Caco-2 (cell line): ENCODE measurements around the gene OIP5. TPM values are rescaled to one million over a fixed set of nuclear protein-coding genes. Genes with fewer than 3 reads are reported as not detected.

Source experiments
- BruUV-seq: library from RNA; stranded (reverse); fragments of 400-500 nt; replicated peaks from 2 replicates; lab custom pipeline; 2021; lab: Mats Ljungman, UMichigan
- CTCF ChIA-PET: fragments of 300-600 bp; sonication (Branson Sonifier 250); formaldehyde crosslinking; loops from one replicate; lab custom pipeline; 2022; ENCODE audit warnings: antibody characterized with exemption; lab: Charles Lee
- POLR2A ChIA-PET: fragments of 300-600 bp; sonication (Branson Sonifier 250); formaldehyde crosslinking; loops from one replicate; lab custom pipeline; 2022; ENCODE audit warnings: antibody characterized with exemption; lab: Charles Lee
- DNase-seq, 2 experiments: peaks; one replicate each; pipeline versions ENCODE4 v3.0.0 to v3.0.0-alpha.2; 2020 to 2022
- H3K27me3 ChIP-seq: replicated peaks from 2 replicates; pipeline ENCODE4 v1.6.0; 2011; ENCODE audit warnings: low read length; ENCODE audit not compliant: control insufficient read depth, insufficient read depth
- H3K36me3 ChIP-seq: 2 replicates; pipeline ENCODE4 v1.5.1; 2011; ENCODE audit warnings: low read length; ENCODE audit not compliant: control insufficient read depth, insufficient read depth
- H3K4me1 ChIP-seq: fragments of 250-450 bp; sonication (Bioruptor Pico); 2 replicates; pipeline ENCODE4 v1.5.1; 2020; ENCODE audit warnings: mild to moderate bottlenecking
- H3K4me3 ChIP-seq: 2 replicates; pipeline ENCODE4 v1.5.1; 2011; ENCODE audit warnings: low read depth, mild to moderate bottlenecking, control low read depth, low read length
- H3K9me3 ChIP-seq: fragments of 250-450 bp; sonication (Bioruptor Pico); 2 replicates; pipeline ENCODE4 v1.5.1; 2020; ENCODE audit warnings: mild to moderate bottlenecking, moderate library complexity
- H3K27ac Mint-ChIP-seq: one replicate; pipeline ENCODE4 v1.8.0; 2022; ENCODE audit warnings: mixed read lengths; ENCODE audit not compliant: unreplicated experiment
- H3K27me3 Mint-ChIP-seq: one replicate; pipeline ENCODE4 v1.8.0; 2022; ENCODE audit warnings: mixed read lengths; ENCODE audit not compliant: insufficient read depth, unreplicated experiment
- H3K36me3 Mint-ChIP-seq: one replicate; pipeline ENCODE4 v1.8.0; 2022; ENCODE audit warnings: mild to moderate bottlenecking, mixed read lengths; ENCODE audit not compliant: insufficient read depth, unreplicated experiment
- H3K4me1 Mint-ChIP-seq: one replicate; pipeline ENCODE4 v1.8.0; 2022; ENCODE audit warnings: low read depth, mixed read lengths; ENCODE audit not compliant: unreplicated experiment
- H3K4me3 Mint-ChIP-seq: one replicate; pipeline ENCODE4 v1.8.0; 2022; ENCODE audit warnings: mild to moderate bottlenecking, moderate library complexity, mixed read lengths; ENCODE audit not compliant: unreplicated experiment
- H3K9me3 Mint-ChIP-seq: one replicate; pipeline ENCODE4 v1.8.0; 2022; ENCODE audit warnings: mixed read lengths; ENCODE audit not compliant: unreplicated experiment
- CTCF ChIP-seq, 2 experiments: fragments of 200-600 bp in 1 of 2; IDR thresholded peaks; 1 replicate in 1 of 2; 2 replicates in 1 of 2; pipeline versions ENCODE4 v1.5.1 to v1.8.0; 2011 to 2022; ENCODE audit warnings: antibody characterized with exemption in 1 of 2, control low read depth in 1 of 2, inconsistent platforms in 1 of 2, low read depth in 1 of 2, low read length in 1 of 2, mild to moderate bottlenecking in 1 of 2, moderate library complexity in 1 of 2; ENCODE audit not compliant: insufficient read depth in 1 of 2, severe bottlenecking in 1 of 2, unreplicated experiment in 1 of 2
- intact Hi-C: fragments of 100-400 bp; cut with micrococcal nuclease; formaldehyde crosslinking; loops from one replicate; pipeline ENCODE4 v1.10.0; 2022; ENCODE audit not compliant: unreplicated experiment
- total RNA-seq: library from RNA; stranded (reverse); gene quantifications from 2 replicates; pipeline ENCODE4 v1.2.3, GENCODE V29; 2022

OIP5 gene
- total RNA-seq, 1 experiment from 2014 or later, result 26.4 TPM

DNA sequence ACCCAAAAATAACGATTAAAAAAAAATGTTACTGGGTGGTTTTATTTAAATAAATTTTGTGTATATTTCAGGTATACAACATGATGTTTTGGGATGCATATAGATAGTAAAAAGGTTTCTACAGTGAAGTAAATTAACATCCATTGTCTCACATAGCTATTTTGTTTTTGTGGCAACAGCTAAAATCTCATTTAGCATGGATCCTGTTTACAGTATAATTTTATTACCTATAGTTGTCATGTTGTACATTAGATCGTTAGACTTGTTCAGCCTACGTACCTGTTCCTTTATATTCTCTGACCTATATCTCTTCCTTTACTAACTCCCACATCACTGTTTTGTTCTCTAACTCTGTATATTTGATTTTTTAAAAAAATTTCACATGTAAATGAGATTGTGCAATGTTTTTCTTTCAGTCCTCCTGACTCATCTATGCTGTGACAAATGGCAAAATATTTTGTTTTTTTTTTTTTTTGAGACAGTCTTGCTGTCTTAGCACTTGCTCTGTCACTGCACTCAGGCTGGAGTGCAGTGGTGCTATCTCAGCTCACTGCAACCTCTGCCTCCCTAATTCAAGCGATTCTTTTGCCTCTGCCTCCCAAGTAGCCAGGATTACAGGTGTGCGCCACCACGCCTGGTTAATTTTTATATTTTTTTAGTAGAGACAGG is 45.6 kb downstream of the OIP5 start:
- POLR2A ChIA-PET, result no interaction called here
- H3K9me3 Mint-ChIP-seq, result no peaks in the 10 kb centered on the region
- H3K27ac Mint-ChIP-seq, result no peak overlapping the region
- CTCF ChIA-PET, result interaction anchor here (0.6 kb wide), 1 partner anchor 42 kb away, joined by 4 read pairs; no protein-coding TSS in a partner anchor
- H3K27me3 ChIP-seq, result no peaks in the 10 kb centered on the region
- intact Hi-C loops, result no loop called here
- H3K36me3 ChIP-seq, result no peaks in the 10 kb centered on the region
- no peaks in the 10 kb centered on the region for H3K9me3 ChIP-seq
- TF ChIP-seq CTCF (IDR thresholded peaks at IDR 0.05; ENCODE audit: insufficient read depth in 1 of 2, low read depth in 1 of 2, low read length in 1 of 2, severe bottlenecking in 1 of 2, unreplicated experiment in 1 of 2), result no peak
- H3K4me3 ChIP-seq, result no peak overlapping the region
- H3K4me3 Mint-ChIP-seq, result no peak overlapping the region
- DNase-seq, result no peak
- peaks cover 14% of the 10 kb centered on the region for H3K4me1 Mint-ChIP-seq
- H3K36me3 Mint-ChIP-seq, result peaks cover 79% of the 10 kb centered on the region
- H3K27me3 Mint-ChIP-seq, result no peaks in the 10 kb centered on the region
- H3K4me1 ChIP-seq, result peaks cover 11% of the 10 kb centered on the region; the same call in 1 of the 2 replicates
- no TSS peak for BruUV-seq

DNA sequence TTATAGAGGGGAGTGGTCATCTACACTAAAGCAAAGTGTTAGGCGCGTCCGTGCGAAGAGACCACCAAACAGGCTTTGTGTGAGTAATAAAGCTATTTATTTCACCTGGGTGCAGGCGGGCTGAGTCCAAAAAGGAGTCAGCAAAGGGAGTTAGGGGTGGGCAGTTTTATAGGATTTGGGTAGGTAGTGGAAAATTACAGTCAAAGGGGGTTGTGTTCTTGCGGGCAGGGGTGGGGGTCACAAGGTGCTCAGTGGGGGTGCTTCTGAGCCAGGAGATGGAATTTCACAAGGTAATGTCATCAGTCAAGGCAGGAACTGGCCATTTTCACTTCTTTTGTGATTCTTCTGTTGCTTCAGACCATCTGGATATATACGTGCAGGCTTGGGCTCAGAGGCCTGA is 47.1 kb downstream of the OIP5 start:
- no TSS peak for BruUV-seq
- H3K27me3 Mint-ChIP-seq, result no peaks in the 10 kb centered on the region
- H3K27ac Mint-ChIP-seq, result peak overlapping the region; percentile 97
- peak overlapping the region; percentile 95 for H3K4me3 Mint-ChIP-seq
- no peak for TF ChIP-seq CTCF (IDR thresholded peaks at IDR 0.05; ENCODE audit: insufficient read depth in 1 of 2, low read depth in 1 of 2, low read length in 1 of 2, severe bottlenecking in 1 of 2, unreplicated experiment in 1 of 2)
- peaks cover 11% of the 10 kb centered on the region; the same call in 1 of the 2 replicates for H3K4me1 ChIP-seq
- H3K9me3 ChIP-seq, result no peaks in the 10 kb centered on the region
- H3K4me1 Mint-ChIP-seq, result peaks cover 14% of the 10 kb centered on the region
- peak overlapping the region; percentile 81 for H3K4me3 ChIP-seq
- intact Hi-C loops, result loop anchor here (2.0 kb wide), 1 partner anchor 48 kb away; the partner anchor contains the start of genes NUSAP1 and OIP5
- H3K36me3 ChIP-seq, result no peaks in the 10 kb centered on the region
- no peaks in the 10 kb centered on the region for H3K27me3 ChIP-seq
- no peaks in the 10 kb centered on the region for H3K9me3 Mint-ChIP-seq
- peaks cover 74% of the 10 kb centered on the region for H3K36me3 Mint-ChIP-seq
- CTCF ChIA-PET, result no interaction called here
- POLR2A ChIA-PET, result no interaction called here
- no peak for DNase-seq

DNA sequence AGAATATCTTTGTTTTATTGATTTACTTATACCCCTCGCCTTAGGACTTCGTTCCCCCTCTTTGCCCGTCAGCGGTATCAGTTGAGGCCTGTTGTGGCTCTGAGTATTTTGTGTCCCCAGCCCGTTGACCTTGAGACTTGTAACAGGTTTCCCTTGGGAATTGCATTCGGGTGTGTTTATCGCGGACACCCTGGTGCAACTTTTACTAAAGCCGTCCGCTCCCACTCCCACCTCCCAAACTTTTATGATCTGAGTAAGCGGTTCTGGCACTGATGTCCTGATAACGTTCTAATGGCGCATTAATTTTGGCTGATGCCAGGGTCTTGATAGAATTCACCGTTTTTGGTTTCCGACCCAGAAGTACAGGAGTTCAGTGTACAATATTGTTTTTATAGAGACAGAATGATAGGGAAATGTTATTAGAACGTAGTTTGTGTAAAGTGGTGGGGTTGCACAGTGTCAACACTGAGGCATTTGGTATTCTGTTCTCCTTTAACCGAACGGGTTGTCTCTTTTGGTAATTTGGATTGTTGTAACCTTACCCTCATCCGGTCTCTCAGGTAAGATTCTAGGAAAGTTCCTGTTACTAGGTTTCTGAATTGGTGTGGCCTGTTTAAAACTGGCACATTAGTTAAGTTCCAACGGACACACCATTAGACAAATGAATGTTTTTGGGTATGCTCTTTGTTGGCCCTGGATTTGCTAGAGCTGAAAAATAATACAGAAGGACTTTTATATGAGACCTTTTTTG is 47.8 kb downstream of the OIP5 start:
- Mint-ChIP-seq H3K27me3 (no peaks in the 10 kb centered on the region), H3K9me3 (no peaks in the 10 kb centered on the region), H3K4me1 (peaks cover 14% of the 10 kb centered on the region), H3K27ac (peak overlapping the region; percentile 97), H3K4me3 (peak overlapping the region; percentile 95), H3K36me3 (peaks cover 74% of the 10 kb centered on the region)
- intact Hi-C loops, result loop anchor here (2.0 kb wide), 1 partner anchor 48 kb away; the partner anchor contains the start of genes NUSAP1 and OIP5
- Histone ChIP-seq H3K4me1 (peaks cover 11% of the 10 kb centered on the region; the same call in 1 of the 2 replicates), H3K9me3 (no peaks in the 10 kb centered on the region), H3K27me3 (no peaks in the 10 kb centered on the region), H3K36me3 (no peaks in the 10 kb centered on the region; the same call in 1 of the 2 replicates), H3K4me3 (peak overlapping the region; percentile 81)
- ChIA-PET CTCF (no interaction called here), POLR2A (interaction anchor here (0.6 to 1.5 kb wide), 4 partner anchors 48 to 590 kb away, joined by 4 to 10 read pairs (median 8); partner anchors contain the start of genes CHP1, EXD1, NUSAP1 and OIP5)
- TSS peak; percentile 31 for BruUV-seq
- TF ChIP-seq CTCF (IDR thresholded peaks at IDR 0.05; ENCODE audit: insufficient read depth in 1 of 2, low read depth in 1 of 2, low read length in 1 of 2, severe bottlenecking in 1 of 2, unreplicated experiment in 1 of 2), result no peak
- DNase-seq, result peak in 1 of 2 experiments; percentile 15
